HL-60 (cell line): ENCODE results near the gene SGK1.
"Not testable (repeated sequence)": the region's sequence is repeated elsewhere in the genome, so short reads cannot be mapped to it uniquely, and the experiment has no call there.

ENCODE experiments used
- DNase-seq, 2 experiments: peaks; one replicate each; pipeline ENCODE4 v3.0.0-alpha.2; 2010 to 2020; ENCODE audit warnings: low read depth in 1 of 2, low spot score in 1 of 2
- H3K27ac ChIP-seq: fragments of 250-450 bp; sonication (Bioruptor Pico); replicated peaks from 2 replicates; pipeline ENCODE4 v1.5.1; 2020; ENCODE audit warnings: mild to moderate bottlenecking, moderate library complexity
- H3K27me3 ChIP-seq: fragments of 250-450 bp; sonication (Bioruptor Pico); 2 replicates; pipeline ENCODE4 v1.5.1; 2021; ENCODE audit warnings: mild to moderate bottlenecking, moderate library complexity; ENCODE audit not compliant: insufficient read depth, poor library complexity, severe bottlenecking
- H3K4me3 ChIP-seq: replicated peaks from 2 replicates; pipeline ENCODE4 v1.5.1; 2011; ENCODE audit warnings: mild to moderate bottlenecking, control low read depth, low read length; ENCODE audit not compliant: insufficient read depth
- CTCF ChIP-seq: IDR thresholded peaks from one replicate; pipeline ENCODE4 v1.5.1; 2011; ENCODE audit warnings: low read length, control low read depth, inconsistent platforms; ENCODE audit not compliant: insufficient read depth
- GABPA ChIP-seq: IDR thresholded peaks from 2 replicates; pipeline ENCODE4 v1.6.1; 2012; ENCODE audit warnings: low read depth
- POLR2AphosphoS5 ChIP-seq: IDR thresholded peaks from 2 replicates; pipeline ENCODE4 v1.6.1; 2012; ENCODE audit warnings: low read depth
- SPI1 ChIP-seq: IDR thresholded peaks from 2 replicates; pipeline ENCODE4 v1.6.1; 2012; ENCODE audit warnings: low read depth, mild to moderate bottlenecking, borderline replicate concordance
- TF ChIP-seq, protein P1 (sequence below): IDR thresholded peaks from 2 replicates; pipeline ENCODE4 v1.6.1; 2012; ENCODE audit warnings: low read depth; ENCODE audit not compliant: insufficient replicate concordance

The SGK1 gene

GRCh38 chr6:134183844-134184243 is 134.1 kb downstream of the SGK1 start:
- Histone ChIP-seq H3K27ac (no peak overlapping the region), H3K27me3 (no peaks in the 10 kb centered on the region), H3K4me3 (no peak overlapping the region)
- no peak for DNase-seq
- TF ChIP-seq GABPA (no peak), SPI1 (no peak), POLR2AphosphoS5 (no peak), CTCF (no peak)
- TF ChIP-seq, protein P1, sequence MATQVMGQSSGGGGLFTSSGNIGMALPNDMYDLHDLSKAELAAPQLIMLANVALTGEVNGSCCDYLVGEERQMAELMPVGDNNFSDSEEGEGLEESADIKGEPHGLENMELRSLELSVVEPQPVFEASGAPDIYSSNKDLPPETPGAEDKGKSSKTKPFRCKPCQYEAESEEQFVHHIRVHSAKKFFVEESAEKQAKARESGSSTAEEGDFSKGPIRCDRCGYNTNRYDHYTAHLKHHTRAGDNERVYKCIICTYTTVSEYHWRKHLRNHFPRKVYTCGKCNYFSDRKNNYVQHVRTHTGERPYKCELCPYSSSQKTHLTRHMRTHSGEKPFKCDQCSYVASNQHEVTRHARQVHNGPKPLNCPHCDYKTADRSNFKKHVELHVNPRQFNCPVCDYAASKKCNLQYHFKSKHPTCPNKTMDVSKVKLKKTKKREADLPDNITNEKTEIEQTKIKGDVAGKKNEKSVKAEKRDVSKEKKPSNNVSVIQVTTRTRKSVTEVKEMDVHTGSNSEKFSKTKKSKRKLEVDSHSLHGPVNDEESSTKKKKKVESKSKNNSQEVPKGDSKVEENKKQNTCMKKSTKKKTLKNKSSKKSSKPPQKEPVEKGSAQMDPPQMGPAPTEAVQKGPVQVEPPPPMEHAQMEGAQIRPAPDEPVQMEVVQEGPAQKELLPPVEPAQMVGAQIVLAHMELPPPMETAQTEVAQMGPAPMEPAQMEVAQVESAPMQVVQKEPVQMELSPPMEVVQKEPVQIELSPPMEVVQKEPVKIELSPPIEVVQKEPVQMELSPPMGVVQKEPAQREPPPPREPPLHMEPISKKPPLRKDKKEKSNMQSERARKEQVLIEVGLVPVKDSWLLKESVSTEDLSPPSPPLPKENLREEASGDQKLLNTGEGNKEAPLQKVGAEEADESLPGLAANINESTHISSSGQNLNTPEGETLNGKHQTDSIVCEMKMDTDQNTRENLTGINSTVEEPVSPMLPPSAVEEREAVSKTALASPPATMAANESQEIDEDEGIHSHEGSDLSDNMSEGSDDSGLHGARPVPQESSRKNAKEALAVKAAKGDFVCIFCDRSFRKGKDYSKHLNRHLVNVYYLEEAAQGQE: no peak

- TF ChIP-seq CTCF (no peak), SPI1 (no peak), POLR2AphosphoS5 (no peak), GABPA (no peak)
- TF ChIP-seq, protein P1: no peak
- Histone ChIP-seq H3K27me3 (no peaks in the 10 kb centered on the region), H3K4me3 (no peak overlapping the region), H3K27ac (no peak overlapping the region)
- no peak for DNase-seq
These were observed 135.4 kb downstream of the SGK1 start for GRCh38 chr6:134182528-134182927.

GRCh38 chr6:134181726-134182125 is 136.2 kb downstream of the SGK1 start:
- not testable (repeated sequence) for H3K27me3 ChIP-seq, H3K27ac ChIP-seq, H3K4me3 ChIP-seq, DNase-seq

- not testable (repeated sequence) for H3K4me3 ChIP-seq, H3K27ac ChIP-seq, DNase-seq
These were observed 136.7 kb downstream of the SGK1 start for GRCh38 chr6:134181251-134181650.

DNA sequence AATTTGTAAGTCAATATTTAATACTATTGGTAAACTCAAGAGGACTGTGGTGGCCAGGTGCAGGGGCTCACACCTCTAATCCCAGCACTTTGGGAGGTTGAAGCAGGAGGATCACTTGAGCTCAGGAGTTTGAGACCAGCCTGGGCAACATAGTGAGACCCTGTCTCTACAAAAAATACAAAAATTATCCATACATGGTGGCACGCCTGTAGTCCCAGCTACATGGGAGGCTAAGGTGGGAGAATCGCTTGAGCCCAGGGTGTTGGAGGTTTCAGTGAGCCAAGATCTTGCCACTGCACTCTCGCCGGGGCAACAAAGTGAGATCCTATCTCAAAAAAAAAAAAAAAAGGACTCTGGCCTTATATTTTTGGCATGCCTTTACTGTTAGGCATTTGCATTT is 137.4 kb downstream of the SGK1 start:
- DNase-seq, H3K27me3 ChIP-seq, H3K27ac ChIP-seq, H3K4me3 ChIP-seq: not testable (repeated sequence)

More at GRCh38 chr6:134181251-134181650, 136.7 kb downstream of the SGK1 start:
- not testable (repeated sequence) for H3K27me3 ChIP-seq
